ENCODE data around the gene COL20A1.

Gene COL20A1

DNA sequence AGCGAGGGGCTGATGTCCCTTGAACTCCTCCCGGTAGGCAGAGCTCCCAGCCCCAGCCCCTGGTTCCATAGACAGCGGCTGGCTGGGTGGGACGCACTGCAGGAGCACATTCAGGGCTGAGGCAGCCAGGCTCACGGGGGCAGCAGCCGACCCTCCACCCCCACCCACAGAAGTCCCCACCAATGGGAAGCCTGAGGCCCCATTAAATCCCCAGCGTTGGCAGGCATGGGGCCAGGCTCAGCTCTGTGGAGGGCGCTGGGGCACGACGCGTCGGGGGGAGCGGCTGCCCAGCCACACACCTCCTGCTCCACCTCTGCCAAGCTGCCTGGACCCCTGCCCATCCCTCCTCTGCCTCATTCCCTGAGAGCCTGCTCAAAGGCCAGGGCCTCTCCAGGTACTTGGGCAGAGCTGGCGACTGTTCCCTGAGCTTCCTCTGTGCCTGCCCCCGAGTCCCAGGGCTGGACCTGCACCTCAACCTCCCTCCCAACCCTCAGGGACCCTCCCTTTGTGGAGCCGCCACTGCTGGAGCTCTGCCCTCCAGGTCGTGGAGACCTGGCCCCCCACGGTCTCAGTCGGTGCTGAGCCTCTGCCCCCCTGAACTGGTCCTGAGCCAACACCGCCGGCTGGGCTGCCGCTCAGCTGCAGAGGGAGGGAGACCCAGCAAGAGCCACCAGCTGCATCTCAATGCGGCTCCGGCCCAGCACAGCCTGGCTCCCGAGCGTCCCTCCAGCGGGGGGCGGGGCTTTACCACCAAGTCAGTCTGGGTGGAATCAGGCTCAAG lies 59.0 kb downstream of the COL20A1 start:
- no peak for DNase-seq

GRCh38 chr20:63352811-63353221 lies 59.8 kb downstream of the COL20A1 start:
- no peak for DNase-seq

DNA sequence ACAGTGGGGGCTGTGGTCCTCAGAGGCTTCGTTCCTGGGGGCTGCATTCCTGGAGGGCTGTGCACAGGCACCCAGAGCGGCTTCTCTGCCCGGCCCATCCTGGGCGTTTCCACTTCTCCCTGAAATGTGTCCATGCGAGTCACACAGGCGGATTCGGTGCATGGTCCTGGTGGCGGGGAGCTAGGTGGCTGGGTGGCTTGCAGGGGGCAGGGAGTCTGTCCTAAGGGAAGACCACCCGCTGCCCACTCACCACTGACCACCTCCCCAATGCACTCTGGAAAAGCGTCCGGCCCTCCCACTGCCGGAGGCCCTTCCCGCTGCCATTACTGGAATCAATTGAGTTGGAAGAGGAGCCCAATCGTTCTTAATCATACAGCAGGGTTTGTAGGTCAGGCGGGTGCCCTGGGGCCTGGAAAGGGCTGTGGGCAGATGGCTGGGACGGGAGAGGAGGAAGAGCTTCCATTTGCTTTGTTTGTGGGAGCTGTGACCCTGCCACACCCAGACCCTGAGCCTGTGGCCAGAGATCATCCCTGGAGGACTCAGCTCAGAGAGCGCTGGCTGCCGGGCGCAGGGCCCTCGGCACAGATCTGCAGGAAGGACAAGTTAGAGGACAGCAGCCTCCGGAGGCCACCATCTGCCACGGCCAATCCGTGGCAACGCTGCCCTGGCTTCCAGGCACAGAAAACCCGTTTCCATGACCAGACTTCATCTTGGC lies 61.8 kb downstream of the COL20A1 start:
- DNase-seq, result no peak

GRCh38 chr20:63355781-63356295 lies 62.9 kb downstream of the COL20A1 start:
- no peak for DNase-seq

DNA sequence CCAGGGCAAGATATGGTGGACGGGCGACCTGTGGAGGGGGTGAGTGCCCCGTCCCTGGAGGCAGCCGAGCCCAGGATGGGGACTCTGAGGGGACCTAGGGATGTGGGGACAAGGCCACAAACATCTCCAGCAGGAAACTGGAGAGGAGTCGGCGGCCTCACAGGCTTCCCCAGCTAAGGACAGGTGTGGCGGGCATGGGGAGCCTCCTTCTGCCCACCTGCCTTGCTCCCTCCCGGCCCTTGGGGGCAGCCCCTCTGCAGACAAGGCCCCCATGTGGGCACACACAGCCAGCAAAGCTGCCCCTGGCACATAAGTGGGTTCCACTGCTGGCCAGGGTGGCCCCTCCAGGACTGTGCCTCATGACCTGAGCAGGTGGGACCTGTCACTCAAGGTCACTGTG lies 63.5 kb downstream of the COL20A1 start:
- no peak for DNase-seq

- no peak for DNase-seq
Observed at GRCh38 chr20:63356931-63357879, 64.2 kb downstream of the COL20A1 start.

- DNase-seq, result no peak
Observed at GRCh38 chr20:63357921-63358905, 65.2 kb downstream of the COL20A1 start.

- DNase-seq, result no peak
Observed at GRCh38 chr20:63359164-63359934, 66.4 kb downstream of the COL20A1 start.

DNA sequence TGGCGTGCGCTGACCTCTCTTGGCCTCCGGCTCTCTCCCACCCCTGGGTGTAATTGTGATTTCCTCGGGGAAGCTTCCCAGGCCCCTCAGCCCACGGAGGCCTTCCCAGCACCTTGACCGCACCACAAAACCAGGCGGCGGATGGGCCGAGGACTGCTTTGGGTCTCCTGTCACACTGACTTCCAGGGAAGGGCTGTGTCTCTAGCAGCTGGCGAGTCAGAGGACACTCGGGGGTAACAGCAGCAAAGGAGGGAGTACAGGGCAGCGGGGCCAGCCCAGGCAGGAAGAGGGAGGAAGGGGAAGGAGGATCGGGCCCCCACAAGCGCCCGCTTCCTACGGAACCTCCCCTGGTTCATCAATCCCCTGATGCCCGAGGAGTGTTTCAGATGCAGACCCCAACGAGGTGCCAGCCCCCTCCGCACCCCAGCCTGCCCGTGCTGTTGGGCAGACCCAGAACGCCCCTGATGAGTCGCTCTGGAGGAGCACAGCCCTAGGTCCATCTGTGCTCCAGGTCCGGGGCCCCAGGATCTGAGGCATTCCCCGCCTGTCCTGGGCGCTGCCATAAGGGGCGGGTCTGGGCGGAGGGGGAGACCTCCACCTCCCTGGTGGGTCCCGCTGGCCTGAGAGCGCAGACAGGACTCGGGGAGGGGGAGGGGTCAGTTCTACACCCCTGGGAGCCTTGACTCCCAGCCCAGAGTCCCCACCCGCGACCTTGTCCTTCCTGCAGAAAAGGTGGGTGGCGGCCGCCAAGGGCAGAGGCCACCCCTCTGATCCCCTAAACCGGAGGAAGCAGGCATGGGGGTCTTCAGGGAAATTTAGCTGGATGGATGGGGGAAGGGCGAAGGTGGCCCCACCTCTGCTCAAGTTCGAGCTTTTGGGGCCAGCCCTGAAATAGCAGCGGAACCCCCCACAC lies 67.2 kb downstream of the COL20A1 start:
- DNase-seq, result no peak

DNA sequence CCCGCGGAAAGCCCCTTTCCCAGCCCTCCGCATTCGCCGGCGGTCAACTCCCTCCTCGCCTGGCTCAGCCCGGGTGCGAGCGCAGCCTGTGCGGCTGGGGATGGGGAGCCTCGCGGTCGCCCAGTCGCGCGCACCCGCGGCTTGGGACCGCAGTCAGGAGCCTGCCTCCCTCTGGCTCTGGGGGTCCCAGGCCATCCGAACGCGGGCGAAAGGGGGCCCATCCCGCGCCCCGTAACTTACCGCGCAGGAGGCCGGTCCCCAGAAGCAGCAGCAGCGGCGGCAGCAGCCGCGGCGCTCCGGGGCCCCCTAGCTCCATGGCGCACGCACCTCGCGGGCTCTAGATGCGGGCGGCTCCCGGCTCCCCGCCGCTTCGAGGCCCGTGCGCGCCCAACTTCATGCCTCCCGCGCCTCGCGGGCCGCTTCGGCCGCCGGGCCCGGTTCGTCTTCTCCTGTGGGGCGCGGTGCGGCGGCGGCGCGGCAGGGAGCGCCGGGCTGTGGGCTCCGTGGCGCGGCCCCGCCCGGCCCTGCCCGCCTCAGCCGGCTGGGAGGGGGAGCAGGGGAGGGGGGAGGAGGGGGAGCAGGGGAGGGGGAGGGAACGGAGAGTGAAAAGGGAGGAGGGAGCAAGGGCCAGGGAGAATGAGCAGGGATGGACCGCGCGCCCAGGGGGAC lies 68.0 kb downstream of the COL20A1 start, which contains the start of gene CHRNA4:
Gene CHRNA4 (minus strand): TSS at position 500 of the 669 bp plus-strand sequence. CDS start 184 bp downstream, at position 316.
- DNase-seq, result no peak

DNA sequence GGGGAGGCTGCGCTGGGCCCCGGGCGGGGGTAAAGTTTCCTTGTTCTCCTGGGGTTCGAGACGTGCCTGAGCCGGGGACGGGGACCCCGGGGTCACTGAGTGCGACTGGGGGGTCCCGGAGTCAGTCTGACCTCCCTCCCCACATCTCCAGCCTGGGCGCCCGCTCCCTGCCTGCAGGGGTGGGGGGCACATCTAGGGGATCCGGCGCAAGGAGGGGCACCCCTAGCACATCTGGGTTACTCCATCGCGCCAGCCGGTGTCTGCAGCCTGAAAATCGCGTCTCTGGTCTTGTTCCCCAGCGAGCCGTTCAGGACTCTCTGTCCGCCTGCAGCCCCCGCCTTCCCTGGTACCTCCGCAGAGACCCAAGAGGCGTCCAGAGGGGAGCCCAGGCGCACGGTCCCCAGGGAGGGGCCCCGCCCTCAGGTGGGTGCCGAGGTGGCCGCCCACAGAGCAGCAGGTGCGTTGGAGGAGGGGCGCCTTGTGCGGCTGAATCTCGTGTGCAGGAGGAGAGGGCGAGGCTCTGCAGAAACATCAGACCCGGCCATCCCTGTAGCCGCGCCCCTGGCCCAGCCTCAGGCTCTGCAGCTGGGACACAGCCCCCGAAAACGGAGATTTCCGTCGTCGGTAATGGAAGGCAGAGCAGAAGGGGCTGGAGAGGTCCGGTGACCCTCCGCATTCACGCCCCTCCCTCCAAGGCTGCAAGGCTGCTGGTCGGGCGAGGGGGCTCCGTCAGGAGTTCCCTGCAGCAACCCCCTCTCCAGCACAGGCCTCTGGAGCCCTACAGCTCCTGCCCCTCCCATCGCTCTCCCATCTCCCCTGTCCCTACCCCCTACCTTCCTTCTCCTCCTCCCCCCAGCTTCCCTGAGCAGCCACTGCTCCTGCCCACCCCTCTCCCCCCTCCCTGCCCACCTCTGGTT lies 68.8 kb downstream of the COL20A1 start:
- DNase-seq, result no peak

- no peak for DNase-seq
Observed at GRCh38 chr20:63362436-63363009, 69.5 kb downstream of the COL20A1 start.

- DNase-seq, result no peak
Observed at GRCh38 chr20:63363013-63363957, 70.3 kb downstream of the COL20A1 start.

DNA sequence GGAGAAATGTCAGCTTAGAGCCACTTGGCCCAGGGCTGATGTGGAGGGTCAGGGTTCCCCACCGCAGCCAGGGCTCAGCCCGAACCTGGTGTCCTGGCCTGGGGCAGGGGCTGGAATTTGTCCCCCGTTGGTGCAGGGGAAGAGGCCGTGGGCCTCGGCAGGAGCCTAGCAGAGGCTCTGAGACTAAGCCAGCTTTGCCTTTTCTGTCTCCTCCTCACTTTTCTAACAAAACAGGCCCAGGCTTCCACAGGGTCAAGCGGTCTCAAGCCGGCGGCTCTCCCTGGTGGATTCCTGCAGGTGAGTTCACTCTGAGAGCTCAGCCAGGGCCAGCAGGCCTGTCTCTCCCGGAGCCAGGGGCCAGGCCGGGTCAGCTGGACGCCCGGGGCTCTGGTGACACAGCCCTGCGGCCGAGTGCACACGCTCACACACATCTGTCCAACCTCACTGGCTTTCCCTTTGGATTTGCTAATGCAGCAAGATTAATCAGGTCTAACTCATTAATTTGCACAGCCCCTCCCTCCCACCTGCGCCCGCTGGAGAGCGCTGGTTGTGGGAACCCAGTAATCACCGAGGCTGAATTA lies 71.1 kb downstream of the COL20A1 start:
- DNase-seq, result no peak

DNA sequence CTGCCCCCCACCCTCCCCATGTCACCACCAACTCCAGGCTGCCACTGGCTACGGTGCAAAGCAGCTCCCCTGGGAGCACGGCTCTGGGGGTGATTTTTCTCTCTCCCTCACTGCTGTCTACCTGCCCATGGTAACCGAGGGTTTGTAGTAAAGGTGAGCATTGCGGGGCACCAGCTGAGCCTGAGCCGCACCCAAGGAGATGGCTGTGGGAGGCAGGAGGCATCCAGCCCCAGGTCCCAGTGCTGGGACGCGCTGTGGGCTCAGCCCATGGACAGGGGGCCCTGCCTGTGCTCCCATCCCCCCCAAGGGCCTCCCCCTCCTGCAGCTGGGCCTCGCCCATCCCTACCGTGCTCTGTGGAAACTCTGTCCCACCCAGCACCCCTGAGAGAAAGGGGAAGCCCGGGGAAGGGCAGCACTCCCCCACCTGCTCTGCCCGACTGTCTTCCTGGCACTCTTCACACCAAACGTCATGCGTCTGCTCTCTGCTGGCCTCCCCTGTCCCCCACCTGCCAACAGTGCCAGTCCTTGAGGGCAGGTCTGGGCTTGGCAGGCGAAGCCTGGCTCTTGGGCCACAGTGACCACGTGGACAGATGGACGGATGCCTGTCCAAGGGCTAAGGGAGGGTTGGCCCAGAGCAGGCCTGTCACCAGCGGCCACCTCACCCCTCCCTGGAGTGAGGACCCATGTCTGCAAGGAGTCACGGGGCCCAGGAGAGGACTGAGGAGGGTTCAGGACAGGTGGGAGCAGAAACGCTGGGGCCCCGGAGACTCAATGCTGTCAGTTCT lies 72.0 kb downstream of the COL20A1 start:
- no peak for DNase-seq
